Nephron progenitor cell (in vitro differentiated cells): ENCODE results near the gene FHDC1.

Experiments
- DNase-seq: peaks from one replicate; pipeline ENCODE4 v3.0.0; 2021
- H3K27ac Mint-ChIP-seq: 2 replicates; pipeline ENCODE4 v1.8.0; 2021; ENCODE audit warnings: mild to moderate bottlenecking, moderate library complexity, mixed read lengths
- H3K27me3 Mint-ChIP-seq: 2 replicates; pipeline ENCODE4 v1.8.0; 2021; ENCODE audit warnings: mild to moderate bottlenecking, low read depth, mixed read lengths; ENCODE audit not compliant: poor library complexity
- H3K36me3 Mint-ChIP-seq: 2 replicates; pipeline ENCODE4 v1.8.0; 2021; ENCODE audit warnings: low read depth, mixed read lengths
- H3K4me1 Mint-ChIP-seq: 2 replicates; pipeline ENCODE4 v1.8.0; 2021; ENCODE audit warnings: mixed read lengths
- H3K4me3 Mint-ChIP-seq: 2 replicates; pipeline ENCODE4 v1.8.0; 2021; ENCODE audit warnings: mild to moderate bottlenecking, moderate library complexity, mixed read lengths
- H3K9me3 Mint-ChIP-seq: 2 replicates; pipeline ENCODE4 v1.8.0; 2021; ENCODE audit warnings: mild to moderate bottlenecking, moderate library complexity, mixed read lengths
- TF ChIP-seq, protein P1 (sequence below): fragments of 200-600 bp; sonication (generic); IDR thresholded peaks from 2 replicates; pipeline ENCODE4 v1.5.0; 2021; ENCODE audit warnings: antibody characterized with exemption

FHDC1 gene

GRCh38 chr4:152917543-152918395 is 18.4 kb upstream of the FHDC1 start:
- H3K27ac Mint-ChIP-seq, result no peak overlapping the region

DNA sequence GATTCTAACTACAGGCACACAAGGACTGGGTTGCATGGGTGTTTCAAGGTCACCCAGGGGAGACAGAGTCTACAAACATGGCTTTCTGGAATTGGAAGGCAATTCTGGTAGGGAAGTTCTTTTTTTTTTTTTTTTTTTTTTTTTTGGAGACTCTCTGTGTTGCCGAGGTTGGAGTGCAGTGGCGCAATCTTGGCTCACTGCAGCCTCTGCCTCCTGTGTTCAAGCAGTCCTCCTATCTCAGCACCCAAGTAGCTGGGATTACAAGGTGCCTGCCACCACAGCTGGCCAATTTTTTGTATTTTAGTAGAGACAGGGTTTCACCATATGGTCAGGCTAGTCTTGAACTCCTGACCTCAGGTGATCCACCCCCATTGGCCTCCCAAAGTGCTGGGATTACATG is 16.3 kb upstream of the FHDC1 start:
- Mint-ChIP-seq H3K27ac (no peak overlapping the region), H3K36me3 (peaks cover 49% of the 10 kb centered on the region), H3K4me1 (no peaks in the 10 kb centered on the region), H3K4me3 (no peak overlapping the region), H3K27me3 (no peaks in the 10 kb centered on the region), H3K9me3 (peaks cover 51% of the 10 kb centered on the region)
- TF ChIP-seq, protein P1, sequence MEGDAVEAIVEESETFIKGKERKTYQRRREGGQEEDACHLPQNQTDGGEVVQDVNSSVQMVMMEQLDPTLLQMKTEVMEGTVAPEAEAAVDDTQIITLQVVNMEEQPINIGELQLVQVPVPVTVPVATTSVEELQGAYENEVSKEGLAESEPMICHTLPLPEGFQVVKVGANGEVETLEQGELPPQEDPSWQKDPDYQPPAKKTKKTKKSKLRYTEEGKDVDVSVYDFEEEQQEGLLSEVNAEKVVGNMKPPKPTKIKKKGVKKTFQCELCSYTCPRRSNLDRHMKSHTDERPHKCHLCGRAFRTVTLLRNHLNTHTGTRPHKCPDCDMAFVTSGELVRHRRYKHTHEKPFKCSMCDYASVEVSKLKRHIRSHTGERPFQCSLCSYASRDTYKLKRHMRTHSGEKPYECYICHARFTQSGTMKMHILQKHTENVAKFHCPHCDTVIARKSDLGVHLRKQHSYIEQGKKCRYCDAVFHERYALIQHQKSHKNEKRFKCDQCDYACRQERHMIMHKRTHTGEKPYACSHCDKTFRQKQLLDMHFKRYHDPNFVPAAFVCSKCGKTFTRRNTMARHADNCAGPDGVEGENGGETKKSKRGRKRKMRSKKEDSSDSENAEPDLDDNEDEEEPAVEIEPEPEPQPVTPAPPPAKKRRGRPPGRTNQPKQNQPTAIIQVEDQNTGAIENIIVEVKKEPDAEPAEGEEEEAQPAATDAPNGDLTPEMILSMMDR, result no peak
- DNase-seq, result no peak

More at GRCh38 chr4:152917543-152918395, 18.4 kb upstream of the FHDC1 start:
- peaks cover 50% of the 10 kb centered on the region for H3K9me3 Mint-ChIP-seq
- no peaks in the 10 kb centered on the region for H3K27me3 Mint-ChIP-seq
- no peak overlapping the region for H3K4me3 Mint-ChIP-seq
- H3K4me1 Mint-ChIP-seq, result no peaks in the 10 kb centered on the region
- H3K36me3 Mint-ChIP-seq, result peaks cover 54% of the 10 kb centered on the region
- DNase-seq, result no peak
- TF ChIP-seq, protein P1, result no peak

- peaks cover 51% of the 10 kb centered on the region for H3K9me3 Mint-ChIP-seq
- DNase-seq, result no peak
Measured at GRCh38 chr4:152920768-152921167, 15.4 kb upstream of the FHDC1 start.

DNA sequence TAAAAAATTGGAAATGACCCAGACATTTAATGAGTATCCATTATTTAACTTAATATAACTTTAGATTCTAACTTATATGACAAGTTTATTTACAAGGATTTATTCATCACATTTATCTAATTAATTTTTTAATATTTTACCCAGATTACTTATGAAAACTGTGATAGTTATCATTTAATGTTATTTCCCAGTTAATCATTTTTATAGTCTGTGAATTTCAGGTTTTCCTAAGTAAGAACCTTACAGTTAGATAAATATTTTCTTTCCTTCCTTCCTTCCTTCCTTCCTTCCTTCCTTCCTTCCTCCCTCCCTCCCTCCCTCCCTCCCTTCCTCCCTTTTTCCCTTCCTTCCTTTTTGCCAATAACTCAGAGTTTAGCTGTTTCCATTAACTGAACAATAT is 14.8 kb upstream of the FHDC1 start:
- H3K4me1 Mint-ChIP-seq, result peaks cover 9% of the 10 kb centered on the region
- no peak overlapping the region for H3K27ac Mint-ChIP-seq
- H3K36me3 Mint-ChIP-seq, result peaks cover 46% of the 10 kb centered on the region
- H3K4me3 Mint-ChIP-seq, result no peak overlapping the region
- DNase-seq, result no peak
- TF ChIP-seq, protein P1, result no peak
- no peaks in the 10 kb centered on the region for H3K27me3 Mint-ChIP-seq
- peaks cover 50% of the 10 kb centered on the region for H3K9me3 Mint-ChIP-seq

More at GRCh38 chr4:152920768-152921167, 15.4 kb upstream of the FHDC1 start:
- H3K27ac Mint-ChIP-seq, result no peak overlapping the region
- no peak overlapping the region for H3K4me3 Mint-ChIP-seq
- peaks cover 49% of the 10 kb centered on the region for H3K36me3 Mint-ChIP-seq
- TF ChIP-seq, protein P1, result no peak
- no peaks in the 10 kb centered on the region for H3K27me3 Mint-ChIP-seq
- H3K4me1 Mint-ChIP-seq, result peaks cover 4% of the 10 kb centered on the region

GRCh38 chr4:152925851-152926250 is 10.3 kb upstream of the FHDC1 start:
- Mint-ChIP-seq H3K27me3 (no peaks in the 10 kb centered on the region), H3K4me1 (peaks cover 50% of the 10 kb centered on the region), H3K9me3 (peaks cover 18% of the 10 kb centered on the region), H3K27ac (no peak overlapping the region), H3K36me3 (peaks cover 14% of the 10 kb centered on the region), H3K4me3 (no peak overlapping the region)
- TF ChIP-seq, protein P1, result no peak
- DNase-seq, result no peak

DNA sequence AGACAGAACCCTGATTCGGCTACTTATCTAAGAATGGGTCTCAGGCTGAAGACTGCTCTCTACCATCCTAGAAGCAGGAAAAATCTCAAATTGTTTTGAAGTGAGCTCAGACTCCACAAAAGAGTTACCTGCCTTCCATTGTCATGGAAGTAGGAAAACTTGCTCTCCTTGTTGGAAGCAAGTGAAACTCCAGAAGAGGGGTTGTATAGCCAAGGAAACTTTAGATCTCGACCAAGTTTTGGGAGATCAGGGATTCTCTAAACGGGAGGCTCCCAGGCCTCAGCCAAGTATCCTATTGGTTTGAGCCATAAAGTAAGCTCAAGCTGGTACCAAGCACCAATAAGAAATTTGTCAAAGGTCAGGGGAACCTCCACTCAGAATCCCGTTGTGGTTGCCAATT is 9.2 kb upstream of the FHDC1 start:
- TF ChIP-seq, protein P1, result no peak
- DNase-seq, result no peak
- Mint-ChIP-seq H3K4me1 (peaks cover 57% of the 10 kb centered on the region), H3K27ac (no peak overlapping the region), H3K4me3 (no peak overlapping the region), H3K9me3 (peaks cover 10% of the 10 kb centered on the region), H3K36me3 (peaks cover 6% of the 10 kb centered on the region), H3K27me3 (no peaks in the 10 kb centered on the region)
